Measurements from ENCODE around the gene LNPEP. TPM values are rescaled to one million over a fixed set of nuclear protein-coding genes. Genes with fewer than 3 reads are reported as not detected.
A peak's percentile ranks its signal among the peaks of the same experiment; 100 is the strongest.

Gene LNPEP
- total RNA-seq, 1 donor from 2014 or later, result 36.3 TPM

DNA sequence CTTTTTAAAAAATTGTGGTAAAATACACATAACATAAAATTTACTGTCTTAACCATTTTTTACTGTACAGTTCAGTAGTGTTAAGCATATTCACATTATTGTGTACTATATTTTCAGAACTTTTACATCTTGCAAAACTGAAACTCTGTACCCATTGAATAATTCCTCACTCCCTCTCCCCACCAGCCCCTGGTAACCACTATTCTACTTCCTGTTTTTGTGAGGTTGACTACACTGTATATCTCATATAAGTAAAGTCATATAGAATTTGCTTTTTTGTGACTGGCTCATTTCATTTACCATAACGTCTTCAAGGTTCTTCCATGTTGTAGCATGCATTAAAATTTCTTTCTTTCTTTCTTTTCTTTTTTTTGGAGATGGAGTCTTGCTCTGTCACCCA, 87.0 kb downstream of the LNPEP start:
- FAIRE-seq, result no peak
- no peak for DNase-seq (ENCODE audit: low read depth)
- H3K79me2 ChIP-seq (ENCODE audit: insufficient read depth, low read length), result no peaks in the 10 kb centered on the region
- peaks cover 17% of the 10 kb centered on the region for H3K4me1 Mint-ChIP-seq (ENCODE audit: low read depth, unreplicated experiment)
- H3K27ac ChIP-seq (ENCODE audit: low read depth, low read length), result no peak overlapping the region
- no peaks in the 10 kb centered on the region for H3K9me3 ChIP-seq (ENCODE audit: insufficient read depth, low read depth, low read length)
- peaks cover 21% of the 10 kb centered on the region for H3K36me3 ChIP-seq (ENCODE audit: insufficient read depth, low read length)
- H3K27me3 Mint-ChIP-seq (ENCODE audit: low read depth, unreplicated experiment), result no peaks in the 10 kb centered on the region
- H3K4me3 Mint-ChIP-seq (ENCODE audit: unreplicated experiment), result no peak overlapping the region
- TF ChIP-seq EZH2 (IDR thresholded peaks at IDR 0.05; ENCODE audit: insufficient read depth, low read length), result no peak
- TF ChIP-seq, protein P1, sequence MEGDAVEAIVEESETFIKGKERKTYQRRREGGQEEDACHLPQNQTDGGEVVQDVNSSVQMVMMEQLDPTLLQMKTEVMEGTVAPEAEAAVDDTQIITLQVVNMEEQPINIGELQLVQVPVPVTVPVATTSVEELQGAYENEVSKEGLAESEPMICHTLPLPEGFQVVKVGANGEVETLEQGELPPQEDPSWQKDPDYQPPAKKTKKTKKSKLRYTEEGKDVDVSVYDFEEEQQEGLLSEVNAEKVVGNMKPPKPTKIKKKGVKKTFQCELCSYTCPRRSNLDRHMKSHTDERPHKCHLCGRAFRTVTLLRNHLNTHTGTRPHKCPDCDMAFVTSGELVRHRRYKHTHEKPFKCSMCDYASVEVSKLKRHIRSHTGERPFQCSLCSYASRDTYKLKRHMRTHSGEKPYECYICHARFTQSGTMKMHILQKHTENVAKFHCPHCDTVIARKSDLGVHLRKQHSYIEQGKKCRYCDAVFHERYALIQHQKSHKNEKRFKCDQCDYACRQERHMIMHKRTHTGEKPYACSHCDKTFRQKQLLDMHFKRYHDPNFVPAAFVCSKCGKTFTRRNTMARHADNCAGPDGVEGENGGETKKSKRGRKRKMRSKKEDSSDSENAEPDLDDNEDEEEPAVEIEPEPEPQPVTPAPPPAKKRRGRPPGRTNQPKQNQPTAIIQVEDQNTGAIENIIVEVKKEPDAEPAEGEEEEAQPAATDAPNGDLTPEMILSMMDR (IDR thresholded peaks at IDR 0.05; ENCODE audit: insufficient read depth, low read depth, low read length), result no peak
- H3K4me2 ChIP-seq (ENCODE audit: low read length), result no peak overlapping the region
- no peak overlapping the region for H2AFZ ChIP-seq (ENCODE audit: low read depth, low read length)
- H3K9me3 Mint-ChIP-seq (ENCODE audit: unreplicated experiment), result no peaks in the 10 kb centered on the region
- peaks cover 19% of the 10 kb centered on the region for H3K36me3 Mint-ChIP-seq (ENCODE audit: low read depth, unreplicated experiment)
- peaks cover 15% of the 10 kb centered on the region for H3K4me1 ChIP-seq (ENCODE audit: insufficient read depth, low read length)
- no peak overlapping the region for H3K4me3 ChIP-seq (ENCODE audit: insufficient read depth, low read depth, low read length)
- H3K9ac ChIP-seq (ENCODE audit: low read length), result no peak overlapping the region
- no peaks in the 10 kb centered on the region for H4K20me1 ChIP-seq (ENCODE audit: insufficient read depth, low read length)
- no peak overlapping the region for H3K27ac Mint-ChIP-seq (ENCODE audit: unreplicated experiment)
- no peaks in the 10 kb centered on the region for H3K27me3 ChIP-seq (ENCODE audit: insufficient read depth, low read length)

DNA sequence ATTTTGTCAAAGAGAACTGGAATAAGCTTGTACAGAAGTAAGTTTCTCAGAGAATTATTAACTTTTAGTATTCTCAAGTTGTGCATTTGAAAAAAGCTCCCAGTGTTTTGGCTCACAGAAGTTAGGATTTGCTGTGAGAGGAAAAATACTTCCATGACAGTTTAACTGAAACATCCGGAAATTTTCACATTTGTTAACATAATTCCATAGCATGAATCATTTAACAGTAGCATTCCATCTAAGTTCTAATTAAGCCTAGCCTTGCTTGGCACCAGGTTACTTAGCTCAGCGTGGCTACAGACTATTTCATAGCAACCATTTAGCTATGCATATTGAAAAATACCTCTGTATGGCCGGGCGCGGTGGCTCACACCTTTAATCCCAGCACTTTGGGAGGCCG, 90.8 kb downstream of the LNPEP start:
- Mint-ChIP-seq H3K27me3 (ENCODE audit: low read depth, unreplicated experiment) (no peaks in the 10 kb centered on the region), H3K4me3 (ENCODE audit: unreplicated experiment) (no peak overlapping the region), H3K36me3 (ENCODE audit: low read depth, unreplicated experiment) (peaks cover 27% of the 10 kb centered on the region), H3K9me3 (ENCODE audit: unreplicated experiment) (no peaks in the 10 kb centered on the region), H3K27ac (ENCODE audit: unreplicated experiment) (no peak overlapping the region), H3K4me1 (ENCODE audit: low read depth, unreplicated experiment) (no peaks in the 10 kb centered on the region)
- no peaks in the 10 kb centered on the region for H4K20me1 ChIP-seq (ENCODE audit: insufficient read depth, low read length)
- H2AFZ ChIP-seq (ENCODE audit: low read depth, low read length), result no peak overlapping the region
- no peaks in the 10 kb centered on the region for H3K27me3 ChIP-seq (ENCODE audit: insufficient read depth, low read length)
- H3K36me3 ChIP-seq (ENCODE audit: insufficient read depth, low read length), result peaks cover 20% of the 10 kb centered on the region
- H3K79me2 ChIP-seq (ENCODE audit: insufficient read depth, low read length), result no peaks in the 10 kb centered on the region
- no peaks in the 10 kb centered on the region for H3K4me1 ChIP-seq (ENCODE audit: insufficient read depth, low read length)
- no peaks in the 10 kb centered on the region for H3K9me3 ChIP-seq (ENCODE audit: insufficient read depth, low read depth, low read length)
- H3K4me3 ChIP-seq (ENCODE audit: insufficient read depth, low read depth, low read length), result no peak overlapping the region
- H3K27ac ChIP-seq (ENCODE audit: low read depth, low read length), result no peak overlapping the region
- no peak overlapping the region for H3K9ac ChIP-seq (ENCODE audit: low read length)
- DNase-seq (ENCODE audit: low read depth) (peak; percentile 48), FAIRE-seq (no peak)
- TF ChIP-seq EZH2 (IDR thresholded peaks at IDR 0.05; ENCODE audit: insufficient read depth, low read length), result no peak
- TF ChIP-seq, protein P1 (IDR thresholded peaks at IDR 0.05; ENCODE audit: insufficient read depth, low read depth, low read length), result no peak
- no peak overlapping the region for H3K4me2 ChIP-seq (ENCODE audit: low read length)

- Histone ChIP-seq H3K27me3 (ENCODE audit: insufficient read depth, low read length) (no peaks in the 10 kb centered on the region), H4K20me1 (ENCODE audit: insufficient read depth, low read length) (no peaks in the 10 kb centered on the region), H3K79me2 (ENCODE audit: insufficient read depth, low read length) (no peaks in the 10 kb centered on the region), H3K27ac (ENCODE audit: low read depth, low read length) (no peak overlapping the region), H3K4me2 (ENCODE audit: low read length) (no peak overlapping the region), H3K4me3 (ENCODE audit: insufficient read depth, low read depth, low read length) (no peak overlapping the region), H3K9me3 (ENCODE audit: insufficient read depth, low read depth, low read length) (no peaks in the 10 kb centered on the region), H3K4me1 (ENCODE audit: insufficient read depth, low read length) (no peaks in the 10 kb centered on the region), H3K9ac (ENCODE audit: low read length) (no peak overlapping the region), H2AFZ (ENCODE audit: low read depth, low read length) (no peak overlapping the region), H3K36me3 (ENCODE audit: insufficient read depth, low read length) (no peaks in the 10 kb centered on the region)
- Mint-ChIP-seq H3K27ac (ENCODE audit: unreplicated experiment) (no peak overlapping the region), H3K36me3 (ENCODE audit: low read depth, unreplicated experiment) (peaks cover 7% of the 10 kb centered on the region), H3K27me3 (ENCODE audit: low read depth, unreplicated experiment) (no peaks in the 10 kb centered on the region), H3K4me3 (ENCODE audit: unreplicated experiment) (no peak overlapping the region), H3K4me1 (ENCODE audit: low read depth, unreplicated experiment) (peaks cover 2% of the 10 kb centered on the region), H3K9me3 (ENCODE audit: unreplicated experiment) (no peaks in the 10 kb centered on the region)
- TF ChIP-seq, protein P1 (IDR thresholded peaks at IDR 0.05; ENCODE audit: insufficient read depth, low read depth, low read length), result no peak
- TF ChIP-seq EZH2 (IDR thresholded peaks at IDR 0.05; ENCODE audit: insufficient read depth, low read length), result no peak
- FAIRE-seq (no peak), DNase-seq (ENCODE audit: low read depth) (no peak)
Measured at GRCh38 chr5:97037819-97038218, 101.9 kb downstream of the LNPEP start.

Measured in astrocyte (in vitro differentiated cells and primary cell).